ENCODE data around the gene DPH1.

Gene DPH1

DNA sequence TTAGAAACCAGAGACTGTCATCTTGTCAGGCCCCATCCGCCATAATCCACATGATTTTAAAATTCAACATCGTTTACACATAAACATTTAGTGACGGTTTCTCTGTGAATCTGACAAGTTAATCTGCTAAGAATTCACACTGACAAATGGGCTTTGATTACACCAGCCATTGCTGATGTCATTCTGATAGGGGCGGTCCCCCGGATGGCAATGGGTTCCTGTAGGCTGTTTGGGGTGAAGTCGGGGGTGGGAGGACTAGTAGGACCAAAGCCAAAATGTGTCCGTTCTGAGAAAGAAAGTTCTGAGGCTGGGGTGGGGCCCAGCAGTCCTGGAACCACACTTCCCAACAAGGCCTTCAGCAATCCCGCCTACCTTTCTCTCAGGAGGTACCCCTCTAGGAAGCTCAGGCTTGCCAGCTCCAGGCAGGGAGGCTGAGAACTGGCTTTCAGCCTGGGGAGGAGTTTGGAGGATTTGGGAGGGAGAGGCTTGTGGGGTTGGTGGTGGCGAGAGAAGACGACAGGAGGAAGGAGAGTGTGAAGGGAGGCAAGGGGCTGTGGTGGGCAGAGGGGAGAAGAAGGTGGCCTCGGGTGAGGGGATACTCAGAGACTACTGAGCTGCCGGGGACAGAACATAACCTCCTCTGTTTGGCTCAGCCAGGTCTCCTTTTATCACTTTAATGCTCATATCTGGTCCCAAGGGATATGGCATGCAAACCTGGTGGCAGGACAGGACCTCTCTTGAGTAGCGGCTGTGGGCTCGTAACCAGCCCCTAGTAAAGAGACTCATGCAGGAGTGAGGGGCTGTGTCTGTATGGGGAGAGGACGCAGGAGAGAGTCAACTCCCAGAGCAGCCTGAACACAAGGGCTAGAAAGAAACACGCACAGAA lies 33.6 kb downstream of the DPH1 start:
- DNase-seq = no peak

DNA sequence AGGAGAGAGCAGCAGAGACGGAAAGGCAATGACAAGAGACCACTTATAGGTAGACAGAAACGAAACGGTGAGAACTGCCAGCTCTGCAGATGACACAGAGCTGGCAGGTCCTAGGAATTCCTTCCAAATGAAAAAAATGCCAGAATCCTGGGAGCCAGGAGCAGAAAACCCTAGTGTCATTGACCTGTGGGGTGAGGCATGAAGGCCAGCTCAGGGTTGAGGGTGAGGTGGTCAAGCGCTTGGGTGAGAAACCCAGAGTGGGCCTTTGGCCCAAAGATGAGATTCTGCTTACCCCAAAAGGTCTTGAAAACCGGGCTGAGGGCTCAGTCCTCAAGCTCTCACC lies 34.2 kb downstream of the DPH1 start:
- no peak for DNase-seq

- no peak for DNase-seq
These were observed 34.6 kb downstream of the DPH1 start for GRCh38 chr17:2064520-2064971.

- DNase-seq = no peak
These were observed 35.2 kb downstream of the DPH1 start for GRCh38 chr17:2064980-2065785.

DNA sequence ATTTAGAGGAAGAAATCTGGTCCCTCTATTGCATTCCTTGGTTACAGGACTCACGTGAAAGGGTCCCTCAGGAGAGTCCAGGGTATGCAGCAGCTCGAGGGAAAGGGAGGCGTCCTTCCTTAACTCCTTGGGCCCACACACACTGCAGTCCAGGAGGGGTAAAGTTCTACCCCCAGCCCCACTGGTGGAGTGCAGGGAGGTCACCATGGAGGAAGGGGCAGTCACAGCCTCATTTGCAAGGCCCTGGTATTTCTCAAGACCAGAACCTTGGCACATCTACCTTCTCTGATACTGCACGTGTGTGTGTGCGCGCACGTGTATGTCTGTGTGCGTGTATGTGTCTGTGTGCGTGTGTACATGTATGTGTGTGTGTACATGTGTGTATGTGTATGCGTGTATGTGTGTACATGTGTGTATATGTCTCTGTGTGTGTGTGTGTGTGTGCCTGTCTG lies 36.0 kb downstream of the DPH1 start:
- DNase-seq = no peak

- DNase-seq = no peak
These were observed 37.2 kb downstream of the DPH1 start for GRCh38 chr17:2067048-2067561.

DNA sequence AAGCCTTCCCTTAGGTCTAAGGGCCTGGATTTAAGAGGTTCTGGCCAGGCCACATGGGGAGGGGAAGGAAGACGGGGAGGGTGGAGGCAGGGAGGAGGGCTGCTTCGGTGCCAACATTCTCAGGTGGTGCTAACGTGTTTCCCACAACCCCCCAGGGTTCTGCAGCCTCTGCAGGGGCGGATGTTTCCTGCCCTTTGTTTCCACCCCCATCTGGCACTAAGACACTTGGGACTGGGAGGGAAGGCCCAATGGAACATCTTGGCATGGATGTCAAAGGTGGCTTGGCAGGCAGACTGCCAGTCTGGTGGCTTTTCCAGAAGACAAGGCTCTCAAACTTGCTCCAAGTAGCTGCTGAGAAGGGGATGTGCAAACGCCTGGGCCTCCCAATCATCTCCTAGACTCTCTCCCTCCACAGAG lies 37.7 kb downstream of the DPH1 start:
- no peak for DNase-seq

GRCh38 chr17:2068031-2068518 lies 38.1 kb downstream of the DPH1 start:
- DNase-seq = no peak

DNA sequence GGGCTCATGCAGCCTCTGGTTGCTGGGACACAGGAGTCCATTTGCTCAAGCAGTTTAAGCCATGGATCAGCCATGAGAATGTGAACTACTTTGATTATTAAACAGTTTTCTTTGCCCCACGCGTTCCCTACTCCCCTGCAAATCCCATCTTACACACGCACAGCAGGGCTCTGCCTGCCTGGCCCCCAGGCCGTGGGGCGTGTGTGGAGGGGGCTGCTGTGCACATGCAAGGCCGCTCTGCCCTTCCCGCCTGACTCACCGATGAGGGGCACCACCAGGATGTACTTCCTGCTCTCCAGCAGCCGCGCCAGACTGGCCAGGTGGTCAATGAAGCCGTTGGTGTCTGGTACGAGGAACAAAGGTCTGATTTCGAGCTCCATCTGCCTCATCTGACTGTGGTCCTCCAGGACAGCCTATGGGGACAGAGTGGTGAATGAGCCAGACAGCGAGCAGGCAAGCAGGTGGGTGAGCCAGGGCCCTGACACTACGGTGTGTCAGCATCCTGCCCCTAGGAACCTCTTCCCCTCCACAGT lies 38.6 kb downstream of the DPH1 start:
- DNase-seq = no peak

GRCh38 chr17:2070241-2071023 lies 40.5 kb downstream of the DPH1 start:
- DNase-seq = no peak

GRCh38 chr17:2071024-2071385 lies 41.1 kb downstream of the DPH1 start:
- no peak for DNase-seq

DNA sequence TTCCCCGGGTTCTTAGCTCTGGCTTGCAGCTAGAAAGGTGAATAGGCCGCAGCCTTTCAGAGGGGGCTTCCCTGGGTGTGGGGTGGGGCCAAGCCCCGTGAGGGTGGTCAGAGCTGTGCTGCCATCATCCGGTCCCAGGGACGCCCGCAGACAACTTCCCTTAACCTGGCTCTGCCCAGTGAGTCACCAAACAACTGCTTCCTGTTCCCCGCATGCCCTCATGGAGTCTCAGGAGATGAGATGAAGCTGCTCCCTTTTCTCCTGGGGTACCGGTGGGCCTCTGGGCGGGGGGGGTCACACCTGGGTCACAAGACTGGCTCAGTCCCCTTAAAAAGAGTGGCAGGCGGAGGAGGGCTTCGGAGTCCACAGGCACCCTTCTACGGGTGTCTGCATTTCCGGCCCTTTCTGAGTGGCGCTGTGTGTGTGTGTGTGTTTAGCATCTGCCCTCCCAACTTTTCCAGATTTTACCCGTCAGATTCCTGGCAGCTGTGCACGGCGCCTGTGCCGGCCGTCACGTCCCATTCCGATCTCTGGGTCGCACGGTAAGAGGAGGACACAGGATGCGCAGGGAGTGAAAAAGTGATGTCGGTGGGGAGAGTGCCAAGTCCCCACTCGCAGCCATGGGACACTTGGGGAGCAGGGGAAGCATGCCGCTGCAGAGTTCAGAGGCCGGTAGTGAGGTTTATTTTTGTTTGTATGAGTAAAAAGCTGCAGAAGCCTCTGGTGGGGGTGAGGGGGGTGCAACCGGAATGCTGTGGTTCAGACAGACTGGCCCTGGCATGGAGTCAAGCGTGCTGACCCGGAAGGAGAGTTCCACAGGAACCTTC lies 41.7 kb downstream of the DPH1 start:
- no peak for DNase-seq

GRCh38 chr17:2074919-2075318 lies 45.0 kb downstream of the DPH1 start:
- DNase-seq = no peak

DNA sequence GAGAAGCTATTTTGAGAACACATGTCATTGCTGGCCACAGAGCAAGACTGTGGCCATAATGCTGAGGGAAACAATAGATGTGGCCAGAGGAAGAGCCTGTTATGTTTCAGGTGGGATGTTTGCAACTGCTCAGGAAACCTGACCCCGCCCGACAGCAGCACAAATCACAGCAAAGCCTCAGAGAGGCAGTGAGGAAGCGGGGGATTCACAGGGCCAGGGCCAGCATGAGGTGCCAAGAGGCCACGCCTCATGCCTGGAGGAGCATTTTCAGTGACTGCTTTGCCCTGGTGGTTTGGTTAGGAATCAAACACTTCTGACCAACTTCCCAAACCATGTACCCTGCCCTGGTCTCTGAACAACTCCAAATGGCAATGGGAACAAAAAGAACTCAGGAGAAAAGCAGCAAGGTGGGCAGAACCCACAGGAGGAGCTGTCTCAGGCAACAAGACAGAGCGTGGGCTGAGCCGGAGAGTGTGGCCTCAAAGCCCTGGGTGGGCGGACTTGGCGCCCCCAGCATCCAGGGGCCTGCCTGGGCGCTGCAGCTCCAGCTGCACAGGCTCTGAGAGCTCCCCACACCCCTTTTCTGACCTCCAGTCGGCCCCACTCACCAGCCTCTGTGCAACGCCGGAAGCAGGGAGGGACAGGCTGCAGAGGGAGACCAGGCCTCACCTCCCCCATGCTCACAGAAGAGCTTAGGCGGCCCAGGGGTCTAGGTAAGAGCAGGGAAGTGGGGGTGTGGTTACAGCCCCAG lies 45.6 kb downstream of the DPH1 start:
- no peak for DNase-seq

GRCh38 chr17:2076087-2076984 lies 46.4 kb downstream of the DPH1 start:
- DNase-seq = no peak

DNA sequence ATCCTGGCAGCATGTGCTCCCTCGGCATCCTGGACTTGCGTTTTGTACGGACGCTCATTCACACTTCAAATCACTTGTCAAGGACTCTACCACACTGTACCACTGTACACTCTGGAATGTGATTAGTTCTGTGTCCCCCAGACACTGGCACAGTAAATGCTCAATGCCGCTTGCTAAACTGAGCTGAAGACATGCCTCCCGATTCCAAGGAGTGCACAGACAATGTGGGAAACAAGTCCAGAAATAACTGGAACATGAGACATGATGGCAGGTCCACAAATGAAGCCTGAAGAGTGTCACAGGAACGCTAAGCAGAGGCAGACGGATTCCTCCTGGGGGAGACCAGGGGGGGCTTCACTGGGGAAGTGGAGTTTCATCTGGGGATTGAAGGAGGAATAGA lies 47.1 kb downstream of the DPH1 start:
- no peak for DNase-seq

GRCh38 chr17:2081564-2081963 lies 51.6 kb downstream of the DPH1 start:
- no peak for DNase-seq

- DNase-seq = no peak
These were observed 52.2 kb downstream of the DPH1 start for GRCh38 chr17:2082003-2082781.

DNA sequence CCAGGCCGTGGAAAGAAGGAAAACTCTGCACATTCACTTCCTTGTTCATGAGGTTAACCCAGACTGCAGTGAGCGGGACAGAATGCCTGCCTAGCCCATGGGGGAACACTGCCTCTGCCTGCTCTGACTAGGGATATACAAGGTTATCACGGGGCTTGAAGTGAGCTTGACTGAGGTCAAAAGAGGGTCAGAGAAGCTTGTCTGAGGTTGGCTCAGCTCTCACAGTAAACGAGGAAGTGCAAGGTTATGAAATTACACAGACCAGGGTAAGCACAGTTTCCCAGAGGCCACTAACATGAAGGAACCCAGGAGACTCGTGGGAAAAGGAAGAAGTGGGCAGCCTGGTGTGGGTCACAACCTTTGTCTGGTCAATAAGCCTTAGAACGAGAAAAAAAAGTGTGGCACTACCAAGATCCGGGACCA lies 53.7 kb downstream of the DPH1 start:
- DNase-seq = peak; percentile 35

Measured in midbrain (tissue), 1 donor.